ENCODE data around the gene WHAMM.
"Not testable (repeated sequence)": the region's sequence is repeated elsewhere in the genome, so short reads cannot be mapped to it uniquely, and the experiment has no call there.

The WHAMM gene

GRCh38 chr15:82803793-82804574 lies 5.4 kb upstream of the WHAMM start:
- no peak for DNase-seq

- DNase-seq: peak; percentile 17
Observed at GRCh38 chr15:82804575-82804949, 4.9 kb upstream of the WHAMM start.

DNA sequence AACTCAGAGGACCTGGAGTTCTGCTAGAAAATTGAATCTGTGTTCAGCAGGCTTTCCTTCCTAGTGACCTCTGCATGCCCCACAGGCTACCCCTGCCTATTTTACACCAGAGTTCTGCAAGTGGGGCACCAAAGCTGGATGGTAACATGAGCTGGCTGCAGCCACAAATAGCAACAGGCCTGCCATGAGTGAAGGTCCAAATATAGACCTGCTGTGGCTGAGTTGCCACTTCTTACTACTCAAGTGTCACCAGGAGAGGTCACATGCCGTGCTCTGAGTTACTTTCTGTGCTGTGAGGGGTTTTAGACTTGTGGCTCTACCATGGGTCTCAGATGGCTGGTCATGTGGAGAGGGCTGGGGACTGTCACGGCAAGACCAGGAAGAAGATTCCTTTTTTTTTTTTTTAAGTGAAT lies 3.4 kb upstream of the WHAMM start, which contains the start of gene FSD2:
Gene FSD2, minus strand, starts transcription at position 76 of the 413 bp plus-strand sequence. CDS start 18,679 bp downstream, outside the sequence.
- DNase-seq: peak; percentile 35

- DNase-seq: no peak
Observed at GRCh38 chr15:82807920-82808633, 1.4 kb upstream of the WHAMM start.

- peak; percentile 12 for DNase-seq
Observed at GRCh38 chr15:82808634-82809041, 790 bp upstream of the WHAMM start.

DNA sequence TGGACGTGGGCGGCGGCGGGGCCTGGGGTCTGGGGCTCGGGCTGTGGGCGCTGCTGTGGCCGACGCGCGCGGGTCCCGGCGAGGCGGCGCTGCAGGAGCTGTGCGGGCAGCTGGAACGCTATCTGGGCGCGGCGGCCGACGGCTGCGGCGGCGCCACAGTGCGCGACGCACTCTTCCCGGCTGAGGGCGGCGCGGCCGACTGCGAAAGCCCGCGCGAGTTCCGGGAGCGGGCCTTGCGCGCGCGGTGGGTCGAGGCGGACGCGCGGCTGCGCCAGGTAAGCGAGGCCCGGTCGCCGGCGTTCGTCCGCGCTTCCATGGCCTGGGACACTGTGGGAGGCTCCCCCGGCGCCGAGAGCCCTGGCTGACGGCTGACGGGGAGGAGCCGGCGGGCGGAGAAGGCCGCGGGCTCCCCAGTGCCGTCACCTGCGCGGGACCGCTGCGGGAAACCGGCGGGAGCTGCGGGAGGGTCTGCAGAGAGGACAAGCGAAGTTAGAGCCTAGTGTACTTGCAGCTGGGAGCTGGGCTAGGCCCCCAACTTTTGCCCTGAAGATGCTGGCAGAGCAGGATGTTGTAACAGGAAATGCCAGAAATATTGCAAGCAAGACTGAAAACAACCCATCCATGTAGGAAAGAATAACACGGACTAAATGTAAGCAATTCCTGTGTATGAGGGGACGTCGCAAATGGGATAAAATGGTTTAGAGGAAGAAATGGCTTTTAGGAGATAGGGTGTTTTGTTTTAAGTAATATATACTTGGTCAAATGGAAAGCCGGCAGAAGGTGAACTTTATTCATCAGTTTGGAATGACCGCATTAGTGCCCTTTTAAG lies 847 bp downstream of the WHAMM start:
- DNase-seq: peak; percentile 66

DNA sequence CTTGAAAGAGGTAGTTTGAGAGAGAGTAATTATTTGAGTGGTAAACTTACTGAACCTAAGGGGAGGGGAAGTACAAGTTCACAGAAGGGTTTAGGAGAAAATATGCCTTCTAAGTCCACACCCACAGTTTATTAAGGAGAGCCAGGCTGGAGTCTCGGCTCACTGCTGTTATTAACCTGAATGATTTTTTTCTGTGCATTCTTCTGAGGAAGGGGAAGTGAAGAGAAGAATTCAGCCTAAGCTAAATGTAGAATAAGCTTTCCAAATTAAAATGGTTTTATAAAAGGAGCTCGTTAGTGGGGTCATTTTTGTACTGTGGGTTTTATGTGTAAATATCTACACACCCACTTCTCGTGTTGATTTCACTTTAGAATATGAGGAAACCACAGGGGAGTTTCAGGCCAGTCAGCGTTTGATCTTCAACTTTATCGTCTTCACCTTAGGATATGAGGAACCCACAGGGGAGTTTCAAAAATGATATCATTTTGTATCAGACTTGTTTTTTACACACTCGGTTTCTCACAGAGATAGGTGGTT lies 1.5 kb downstream of the WHAMM start:
- peak; percentile 67 for DNase-seq

GRCh38 chr15:82812994-82813393 lies 3.6 kb downstream of the WHAMM start:
- peak; percentile 23 for DNase-seq

DNA sequence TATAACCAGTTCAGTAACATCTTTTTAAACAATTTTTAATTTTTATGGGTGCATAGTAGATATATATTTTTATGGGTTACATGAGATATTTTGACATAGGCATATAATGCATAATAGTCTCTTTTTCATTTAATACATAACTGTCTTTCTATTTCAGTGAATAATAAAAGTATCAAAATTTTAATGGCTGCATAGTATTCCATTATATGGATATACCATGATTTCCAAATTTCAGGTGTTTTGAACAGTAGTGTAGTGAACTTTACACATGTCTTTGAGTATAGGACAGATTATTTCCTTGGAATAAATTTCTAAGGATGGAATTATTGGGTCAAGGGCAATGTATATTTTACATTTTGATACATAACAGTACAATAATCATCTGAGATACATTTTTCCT lies 10.7 kb downstream of the WHAMM start:
- no peak for DNase-seq

GRCh38 chr15:82821396-82821795 lies 12.0 kb downstream of the WHAMM start:
- DNase-seq: not testable (repeated sequence)

GRCh38 chr15:82821851-82822250 lies 12.4 kb downstream of the WHAMM start:
- DNase-seq: not testable (repeated sequence)

GRCh38 chr15:82823049-82823448 lies 13.6 kb downstream of the WHAMM start:
- DNase-seq: no peak

DNA sequence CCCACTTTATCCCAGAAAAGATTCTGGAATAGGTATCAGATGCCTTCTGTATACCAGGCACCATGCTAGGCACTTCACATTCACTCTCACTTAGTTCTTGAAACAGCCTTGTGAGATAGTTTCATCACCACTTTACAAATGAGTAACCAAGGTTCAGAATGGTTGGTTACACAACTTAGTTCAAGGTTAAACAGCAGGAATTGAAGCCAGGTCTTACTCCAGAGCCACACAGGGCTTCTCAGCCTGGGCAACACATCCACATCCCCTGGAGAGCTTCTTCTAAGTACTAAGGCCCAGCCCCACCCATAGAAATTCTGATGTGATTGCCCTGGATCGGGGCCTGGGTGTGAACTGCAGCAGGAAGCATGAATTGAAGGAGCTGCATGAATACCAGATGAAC lies 18.6 kb downstream of the WHAMM start:
- DNase-seq: no peak

GRCh38 chr15:82829234-82829633 lies 19.8 kb downstream of the WHAMM start:
- DNase-seq: no peak

GRCh38 chr15:82830427-82831173 lies 21.2 kb downstream of the WHAMM start:
- no peak for DNase-seq

- no peak for DNase-seq
Observed at GRCh38 chr15:82831894-82832600, 22.6 kb downstream of the WHAMM start.

GRCh38 chr15:82832601-82833361 lies 23.4 kb downstream of the WHAMM start:
- peak; percentile 81 for DNase-seq

DNA sequence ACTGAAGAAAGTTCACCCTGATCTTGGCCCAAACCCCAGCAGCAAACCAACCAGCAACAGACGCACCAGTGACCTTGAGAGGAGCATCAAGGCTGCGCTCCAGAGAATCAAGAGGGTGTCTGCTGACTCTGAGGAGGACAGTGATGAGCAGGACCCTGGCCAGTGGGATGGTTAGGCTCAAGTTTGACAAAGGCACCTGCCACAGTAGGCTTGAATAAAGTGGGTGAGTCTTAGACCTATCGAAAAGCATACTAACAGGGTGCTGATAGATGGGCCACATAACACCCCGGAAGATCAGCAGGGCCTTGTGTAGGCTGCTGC lies 23.9 kb downstream of the WHAMM start:
- no peak for DNase-seq

DNA sequence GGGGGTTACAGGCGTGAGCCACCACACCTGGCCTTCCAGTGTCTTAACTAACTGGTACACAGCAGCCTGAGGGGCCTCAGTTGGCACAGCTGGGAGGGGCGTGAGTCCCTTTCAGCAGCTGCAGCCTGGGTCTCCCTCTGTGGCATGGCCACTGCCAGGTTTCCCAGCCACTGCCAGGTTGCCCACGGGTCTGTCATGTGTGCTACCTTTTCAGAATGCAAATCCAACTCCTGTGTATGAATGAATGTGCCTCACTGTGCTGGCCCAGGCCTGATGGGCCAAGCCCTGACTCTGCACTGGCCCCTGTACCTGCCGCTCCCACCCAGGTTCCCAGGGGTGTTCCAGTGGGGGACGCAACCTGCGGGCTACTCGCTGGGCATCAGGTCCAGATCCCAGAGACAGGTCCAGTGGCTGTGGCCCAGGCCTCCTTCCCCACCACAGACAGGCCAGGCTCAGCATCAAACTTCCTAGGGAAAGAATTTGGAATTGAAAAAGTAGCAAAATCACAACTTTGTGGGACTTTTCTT lies 26.0 kb downstream of the WHAMM start:
- no peak for DNase-seq

- peak; percentile 28 for DNase-seq
Observed at GRCh38 chr15:82838096-82838735, 28.8 kb downstream of the WHAMM start.
